Skeletal muscle tissue (tissue), 4 donors: ENCODE data around the gene EFCAB6. TPM values are rescaled to one million over a fixed set of nuclear protein-coding genes. Genes with fewer than 3 reads are reported as not detected.

Source experiments
- H3K27ac ChIP-seq: one replicate; pipeline ENCODE4 v1.7.0; 2013; ENCODE audit warnings: mild to moderate bottlenecking, low read depth, low read length, inconsistent platforms
- H3K27me3 ChIP-seq, 3 donors: one replicate each; pipeline ENCODE4 v1.7.0; 2013; ENCODE audit warnings: low read length in 3 of 3; ENCODE audit not compliant: control insufficient read depth in 3 of 3, insufficient read depth in 3 of 3
- H3K36me3 ChIP-seq, 3 donors: one replicate each; pipeline ENCODE4 v1.7.0; 2013; ENCODE audit warnings: low read length in 3 of 3; ENCODE audit not compliant: control insufficient read depth in 3 of 3, insufficient read depth in 3 of 3
- H3K4me1 ChIP-seq, 3 donors: one replicate each; pipeline ENCODE4 v1.7.0; 2013; ENCODE audit warnings: low read length in 3 of 3, mild to moderate bottlenecking in 3 of 3; ENCODE audit not compliant: control insufficient read depth in 3 of 3, insufficient read depth in 3 of 3
- H3K4me3 ChIP-seq, 3 donors: one replicate each; pipeline ENCODE4 v1.7.0; 2013; ENCODE audit warnings: low read length in 3 of 3
- H3K9ac ChIP-seq, 3 donors: one replicate each; pipeline ENCODE4 v1.7.0; 2013; ENCODE audit warnings: low read length in 3 of 3, mild to moderate bottlenecking in 3 of 3, moderate library complexity in 2 of 3, low read depth in 1 of 3
- H3K9me3 ChIP-seq, 3 donors: one replicate each; pipeline ENCODE4 v1.7.0; 2013; ENCODE audit warnings: low read length in 3 of 3; ENCODE audit not compliant: control insufficient read depth in 3 of 3
- total RNA-seq: library from RNA; depleted of rRNA; stranded (reverse); fragments of >200 nt; gene quantifications from one replicate; pipeline ENCODE4 v1.2.3, GENCODE V29; 2014
- donor health status: Osteomylitis.

Gene EFCAB6
- total RNA-seq, 1 donor from 2014 or later: 1.6 TPM

GRCh38 chr22:43550024-43550620 lies 262.0 kb downstream of the EFCAB6 start:
- Histone ChIP-seq H3K27ac (no peak overlapping the region), H3K4me1 (no peaks in the 10 kb centered on the region), H3K9ac (no peak overlapping the region), H3K4me3 (no peak overlapping the region), H3K9me3 (peaks cover 0 to 2% (median 0%) of the 10 kb centered on the region in 3 donors), H3K27me3 (peaks cover 0 to 8% (median 3%) of the 10 kb centered on the region in 3 donors), H3K36me3 (no peaks in the 10 kb centered on the region)

GRCh38 chr22:43546186-43546585 lies 265.9 kb downstream of the EFCAB6 start:
- H3K9ac ChIP-seq: no peak overlapping the region
- H3K36me3 ChIP-seq: no peaks in the 10 kb centered on the region
- H3K27me3 ChIP-seq: peaks cover 0 to 16% (median 7%) of the 10 kb centered on the region in 3 donors
- H3K4me3 ChIP-seq: no peak overlapping the region
- H3K27ac ChIP-seq: no peak overlapping the region
- no peaks in the 10 kb centered on the region for H3K4me1 ChIP-seq
- no peaks in the 10 kb centered on the region for H3K9me3 ChIP-seq

GRCh38 chr22:43544289-43544673 lies 267.8 kb downstream of the EFCAB6 start:
- no peak overlapping the region for H3K27ac ChIP-seq
- no peaks in the 10 kb centered on the region for H3K4me1 ChIP-seq
- no peak overlapping the region for H3K9ac ChIP-seq
- H3K27me3 ChIP-seq: peaks cover 0 to 16% (median 8%) of the 10 kb centered on the region in 3 donors
- H3K4me3 ChIP-seq: no peak overlapping the region
- H3K36me3 ChIP-seq: no peaks in the 10 kb centered on the region
- no peaks in the 10 kb centered on the region for H3K9me3 ChIP-seq

- no peaks in the 10 kb centered on the region for H3K9me3 ChIP-seq
- no peak overlapping the region for H3K27ac ChIP-seq
- no peak overlapping the region for H3K4me3 ChIP-seq
- H3K4me1 ChIP-seq: no peaks in the 10 kb centered on the region
- peaks cover 0 to 17% (median 12%) of the 10 kb centered on the region in 3 donors for H3K27me3 ChIP-seq
- no peak overlapping the region for H3K9ac ChIP-seq
- H3K36me3 ChIP-seq: no peaks in the 10 kb centered on the region
Measured at GRCh38 chr22:43543522-43544288, 268.4 kb downstream of the EFCAB6 start.

GRCh38 chr22:43542681-43543521 lies 269.2 kb downstream of the EFCAB6 start:
- Histone ChIP-seq H3K27ac (no peak overlapping the region), H3K9ac (no peak overlapping the region), H3K27me3 (peaks cover 0 to 19% (median 12%) of the 10 kb centered on the region in 3 donors)

GRCh38 chr22:43541462-43542407 lies 270.4 kb downstream of the EFCAB6 start:
- Histone ChIP-seq H3K4me3 (no peak overlapping the region), H3K27ac (no peak overlapping the region), H3K4me1 (no peaks in the 10 kb centered on the region), H3K36me3 (no peaks in the 10 kb centered on the region), H3K9ac (no peak overlapping the region), H3K27me3 (peaks cover 0 to 19% (median 12%) of the 10 kb centered on the region in 3 donors), H3K9me3 (peaks cover 0 to 2% (median 0%) of the 10 kb centered on the region in 3 donors)

More at GRCh38 chr22:43542681-43543521, 269.2 kb downstream of the EFCAB6 start:
- Histone ChIP-seq H3K4me3 (no peak overlapping the region), H3K4me1 (no peaks in the 10 kb centered on the region), H3K36me3 (no peaks in the 10 kb centered on the region), H3K9me3 (no peaks in the 10 kb centered on the region)

- Histone ChIP-seq H3K4me3 (no peak overlapping the region), H3K9ac (no peak overlapping the region), H3K27me3 (peaks cover 0 to 19% (median 12%) of the 10 kb centered on the region in 3 donors), H3K27ac (no peak overlapping the region), H3K4me1 (no peaks in the 10 kb centered on the region), H3K36me3 (no peaks in the 10 kb centered on the region), H3K9me3 (peaks cover 0 to 2% (median 0%) of the 10 kb centered on the region in 3 donors)
Measured at GRCh38 chr22:43541022-43541421, 271.1 kb downstream of the EFCAB6 start.

GRCh38 chr22:43540529-43540923 lies 271.6 kb downstream of the EFCAB6 start:
- H3K4me1 ChIP-seq: no peaks in the 10 kb centered on the region
- H3K9ac ChIP-seq: no peak overlapping the region
- H3K36me3 ChIP-seq: no peaks in the 10 kb centered on the region
- H3K4me3 ChIP-seq: no peak overlapping the region
- H3K27ac ChIP-seq: no peak overlapping the region
- peaks cover 0 to 19% (median 12%) of the 10 kb centered on the region in 3 donors for H3K27me3 ChIP-seq
- peaks cover 0 to 2% (median 0%) of the 10 kb centered on the region in 3 donors for H3K9me3 ChIP-seq
